SJCRH30 (cell line): Measurements from ENCODE around the gene RAP1GAP2. TPM values are rescaled to one million over a fixed set of nuclear protein-coding genes. Genes with fewer than 3 reads are reported as not detected.
A peak's percentile ranks its signal among the peaks of the same experiment; 100 is the strongest.

Experiments used
- DNase-seq, 2 experiments: peaks; one replicate each; pipeline ENCODE4 v3.0.0-alpha.2; 2015 to 2020
- H3K27ac ChIP-seq: fragments of 250-450 bp; sonication (Bioruptor Pico); 2 replicates; pipeline ENCODE4 v1.5.1; 2020; ENCODE audit warnings: mild to moderate bottlenecking, moderate library complexity
- H3K27me3 ChIP-seq: fragments of 250-450 bp; sonication (Bioruptor Pico); 2 replicates; pipeline ENCODE4 v1.5.1; 2020; ENCODE audit warnings: mild to moderate bottlenecking, moderate library complexity
- H3K36me3 ChIP-seq: fragments of 250-450 bp; sonication (Bioruptor Pico); 2 replicates; pipeline ENCODE4 v1.5.1; 2020; ENCODE audit warnings: mild to moderate bottlenecking, moderate library complexity
- H3K4me1 ChIP-seq: fragments of 250-450 bp; sonication (Bioruptor Pico); 2 replicates; pipeline ENCODE4 v1.5.1; 2020; ENCODE audit warnings: mild to moderate bottlenecking, moderate library complexity
- H3K4me3 ChIP-seq: fragments of 250-450 bp; sonication (Bioruptor Pico); 2 replicates; pipeline ENCODE4 v1.5.1; 2020; ENCODE audit warnings: mild to moderate bottlenecking, moderate library complexity
- H3K9me3 ChIP-seq: fragments of 250-450 bp; sonication (Bioruptor Pico); replicated peaks from 2 replicates; pipeline ENCODE4 v1.5.1; 2020; ENCODE audit warnings: mild to moderate bottlenecking, moderate library complexity
- total RNA-seq: library from RNA; depleted of rRNA; stranded (reverse); fragments of >200 nt; shearing (Covaris generic); gene quantifications from 2 replicates; pipeline ENCODE4 v1.2.3, GENCODE V29; 2014

RAP1GAP2 gene
- total RNA-seq, 1 experiment from 2014 or later: 7.4 TPM

DNA sequence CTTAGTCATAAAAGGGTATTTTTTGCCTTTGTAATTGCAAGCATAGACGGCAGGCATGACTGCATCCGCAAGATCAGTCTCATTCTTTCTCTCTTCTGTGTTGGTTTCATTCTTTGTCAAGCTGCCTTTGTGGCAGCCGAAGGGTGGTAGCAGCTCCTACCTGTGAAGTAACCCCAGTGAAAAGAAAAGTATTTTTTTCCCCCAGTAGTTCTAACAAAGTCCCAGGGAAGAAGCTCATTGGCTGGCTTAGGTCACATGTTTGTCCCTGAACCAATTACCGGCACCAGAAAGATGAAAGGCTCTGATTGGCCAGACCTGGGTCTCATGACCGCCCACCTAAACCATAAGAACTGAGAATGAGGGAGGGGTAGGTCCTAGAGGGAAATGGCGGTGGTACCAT, 110.7 kb downstream of the RAP1GAP2 start:
- H3K4me1 ChIP-seq: peaks cover 7% of the 10 kb centered on the region; the same call in 1 of the 2 replicates
- no peaks in the 10 kb centered on the region for H3K36me3 ChIP-seq
- H3K9me3 ChIP-seq: no peaks in the 10 kb centered on the region
- H3K27ac ChIP-seq: no peak overlapping the region
- no peak overlapping the region for H3K4me3 ChIP-seq
- H3K27me3 ChIP-seq: no peaks in the 10 kb centered on the region
- DNase-seq: no peak

DNA sequence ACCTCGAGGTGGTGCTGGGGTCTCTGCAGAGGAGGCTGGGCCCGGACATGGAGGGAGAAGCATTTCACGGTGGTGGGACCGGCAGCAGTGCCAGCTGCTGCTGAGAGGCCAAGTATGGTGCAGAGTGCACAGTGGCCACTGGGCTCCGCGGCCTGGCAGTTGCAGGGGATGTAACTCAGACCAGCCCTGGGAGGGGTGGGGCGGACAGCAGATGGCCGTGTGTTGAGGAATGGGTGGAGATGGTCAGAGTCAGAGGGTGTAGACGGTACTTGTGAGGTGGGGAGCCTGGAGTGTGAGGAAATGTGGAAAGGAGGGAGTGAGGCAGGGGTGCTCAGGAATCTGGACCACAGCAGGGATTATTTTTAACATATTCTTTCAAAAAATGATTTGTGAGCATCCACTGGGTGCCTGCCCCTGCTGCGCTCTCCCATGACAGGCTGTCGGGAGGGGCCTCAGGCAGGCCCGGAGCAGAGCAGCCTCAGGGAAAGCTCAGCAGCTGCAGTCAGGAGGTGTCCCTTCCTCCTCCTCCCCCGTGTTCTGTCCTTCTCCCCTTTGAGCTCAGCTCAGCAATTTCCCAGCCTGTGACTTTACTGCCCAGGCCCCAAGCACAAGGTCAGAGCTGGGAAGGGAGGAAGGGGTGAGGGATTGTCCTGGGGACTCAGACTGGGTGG, 113.1 kb downstream of the RAP1GAP2 start:
- no peaks in the 10 kb centered on the region for H3K27me3 ChIP-seq
- H3K9me3 ChIP-seq: no peaks in the 10 kb centered on the region
- H3K4me1 ChIP-seq: peaks cover 7% of the 10 kb centered on the region; the same call in 1 of the 2 replicates
- DNase-seq: peak; percentile 58 to 65
- no peak overlapping the region for H3K4me3 ChIP-seq
- no peaks in the 10 kb centered on the region for H3K36me3 ChIP-seq
- H3K27ac ChIP-seq: peak overlapping the region; percentile 31

DNA sequence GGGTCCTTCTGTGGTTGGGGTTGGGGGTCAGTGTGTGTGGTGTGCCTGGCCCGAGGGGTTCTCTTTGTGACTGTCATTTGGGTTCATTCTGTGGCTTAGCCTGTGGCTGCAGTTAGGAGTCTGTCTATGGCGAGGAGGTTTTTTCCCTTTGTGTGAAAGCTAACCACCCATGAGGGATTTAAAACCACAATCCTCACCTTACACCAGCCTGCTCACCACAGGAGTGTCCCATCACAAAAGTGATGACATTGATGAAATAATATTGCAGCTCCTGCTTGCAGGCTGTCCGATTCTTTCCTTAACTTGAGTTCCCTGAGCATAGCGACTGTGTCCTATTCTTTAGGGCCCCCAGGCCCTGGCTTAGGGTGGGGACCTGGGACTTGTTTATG, 113.6 kb downstream of the RAP1GAP2 start:
- H3K36me3 ChIP-seq: no peaks in the 10 kb centered on the region
- DNase-seq: peak in 1 of 2 experiments; percentile 16
- H3K4me3 ChIP-seq: no peak overlapping the region
- H3K9me3 ChIP-seq: no peaks in the 10 kb centered on the region
- peak overlapping the region; percentile 31 for H3K27ac ChIP-seq
- peaks cover 7% of the 10 kb centered on the region; the same call in 1 of the 2 replicates for H3K4me1 ChIP-seq
- no peaks in the 10 kb centered on the region for H3K27me3 ChIP-seq

DNA sequence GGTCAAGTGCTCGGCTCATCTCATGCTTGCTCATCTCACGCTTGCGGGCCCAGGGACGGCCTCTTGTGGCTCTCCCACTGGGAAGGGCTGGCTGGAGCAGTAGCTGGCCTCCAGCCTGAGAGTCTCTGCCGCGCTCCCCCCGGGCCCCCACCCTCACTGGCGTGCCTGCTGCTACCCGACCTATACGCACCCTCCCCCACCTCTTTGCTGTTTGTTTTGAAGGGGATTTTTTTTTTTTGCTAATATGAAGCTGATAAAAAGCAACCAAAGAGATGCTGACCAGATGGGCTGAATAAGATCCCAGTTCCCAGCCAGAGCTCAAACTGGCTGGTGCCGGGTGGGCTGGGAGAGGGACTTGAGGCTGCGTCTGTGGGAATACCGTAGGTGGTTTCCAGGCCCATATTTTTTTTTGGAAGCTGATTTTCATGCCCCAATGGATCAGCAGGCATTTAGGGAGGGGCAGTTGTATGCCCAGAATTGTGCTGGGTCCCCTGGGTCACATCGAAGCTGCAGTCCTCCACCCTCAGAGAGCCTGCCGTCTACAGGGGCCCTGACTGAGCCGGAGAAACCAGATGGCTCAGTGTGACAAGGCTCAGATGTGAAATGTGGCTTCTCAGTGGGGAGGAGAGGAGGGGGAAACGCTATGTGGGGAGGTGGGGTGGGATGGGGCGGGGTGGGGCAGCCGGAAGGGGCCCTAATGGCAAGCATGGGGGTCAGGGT, 115.0 kb downstream of the RAP1GAP2 start:
- Histone ChIP-seq H3K36me3 (no peaks in the 10 kb centered on the region), H3K27me3 (no peaks in the 10 kb centered on the region), H3K4me3 (no peak overlapping the region), H3K4me1 (peaks cover 7% of the 10 kb centered on the region; the same call in 1 of the 2 replicates), H3K9me3 (no peaks in the 10 kb centered on the region), H3K27ac (no peak overlapping the region)
- no peak for DNase-seq

DNA sequence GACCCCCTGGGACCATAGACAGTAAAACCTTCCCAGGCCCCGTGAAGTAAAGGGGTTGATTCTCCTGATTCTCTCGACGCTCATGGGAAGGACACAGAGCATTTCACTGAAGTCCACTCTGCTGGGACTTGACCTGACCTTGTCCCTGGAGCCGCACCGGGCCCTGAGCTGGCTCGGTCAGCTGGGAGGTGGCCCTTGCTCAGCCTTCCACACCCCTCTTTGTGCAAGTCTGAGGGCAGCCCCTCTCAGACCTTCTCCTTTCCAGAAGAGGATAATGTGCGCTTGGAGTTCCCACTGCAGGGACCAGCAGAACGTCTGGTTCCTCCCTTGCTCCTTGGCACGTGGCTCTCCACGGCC, 115.5 kb downstream of the RAP1GAP2 start:
- Histone ChIP-seq H3K27me3 (no peaks in the 10 kb centered on the region), H3K4me3 (no peak overlapping the region), H3K9me3 (no peaks in the 10 kb centered on the region), H3K36me3 (no peaks in the 10 kb centered on the region), H3K4me1 (peaks cover 7% of the 10 kb centered on the region; the same call in 1 of the 2 replicates), H3K27ac (no peak overlapping the region)
- no peak for DNase-seq

DNA sequence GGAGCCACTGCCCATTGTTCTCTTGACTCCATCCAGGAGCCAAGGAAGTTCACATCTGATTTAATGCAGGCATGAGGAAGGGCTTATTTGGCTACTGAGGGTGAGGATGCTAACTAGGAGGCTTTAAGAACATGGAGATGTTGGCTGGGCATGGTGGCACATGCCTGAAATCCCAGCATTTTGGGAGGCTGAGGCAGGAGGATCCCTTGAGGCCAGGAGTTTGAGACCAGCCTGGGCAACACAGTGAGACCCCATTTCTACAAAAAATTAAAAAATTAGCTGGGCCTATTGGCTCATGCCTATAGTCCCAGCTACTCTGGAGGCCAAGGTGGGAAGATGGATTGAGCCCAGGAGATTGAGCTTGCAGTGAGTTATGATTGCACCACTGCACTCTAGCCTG, 116.5 kb downstream of the RAP1GAP2 start:
- Histone ChIP-seq H3K27ac (no peak overlapping the region), H3K27me3 (no peaks in the 10 kb centered on the region), H3K9me3 (no peaks in the 10 kb centered on the region), H3K36me3 (no peaks in the 10 kb centered on the region), H3K4me1 (peaks cover 7% of the 10 kb centered on the region; the same call in 1 of the 2 replicates), H3K4me3 (no peak overlapping the region)
- no peak for DNase-seq

DNA sequence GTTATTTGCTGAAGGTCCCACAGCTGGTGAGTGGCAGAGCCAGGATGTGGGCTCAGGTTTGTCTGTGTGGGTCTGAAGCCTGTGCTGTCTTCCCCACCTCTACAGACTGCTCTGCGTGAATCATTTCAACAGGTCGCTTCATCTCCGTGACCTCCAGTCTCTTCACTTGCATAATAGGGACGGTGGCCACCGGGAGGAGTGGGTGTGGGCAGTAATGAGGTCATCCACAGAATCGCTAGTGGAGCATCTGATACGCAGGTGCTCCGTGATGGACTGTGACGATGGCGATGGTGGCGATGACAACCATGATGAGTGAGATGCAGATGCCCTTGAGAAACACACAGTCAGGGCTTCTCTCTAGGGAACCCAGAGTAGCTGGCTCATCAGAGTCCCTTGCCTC, 120.2 kb downstream of the RAP1GAP2 start:
- H3K4me3 ChIP-seq: no peak overlapping the region
- H3K9me3 ChIP-seq: no peaks in the 10 kb centered on the region
- no peak overlapping the region for H3K27ac ChIP-seq
- H3K27me3 ChIP-seq: no peaks in the 10 kb centered on the region
- H3K4me1 ChIP-seq: no peaks in the 10 kb centered on the region
- no peaks in the 10 kb centered on the region for H3K36me3 ChIP-seq
- DNase-seq: no peak

DNA sequence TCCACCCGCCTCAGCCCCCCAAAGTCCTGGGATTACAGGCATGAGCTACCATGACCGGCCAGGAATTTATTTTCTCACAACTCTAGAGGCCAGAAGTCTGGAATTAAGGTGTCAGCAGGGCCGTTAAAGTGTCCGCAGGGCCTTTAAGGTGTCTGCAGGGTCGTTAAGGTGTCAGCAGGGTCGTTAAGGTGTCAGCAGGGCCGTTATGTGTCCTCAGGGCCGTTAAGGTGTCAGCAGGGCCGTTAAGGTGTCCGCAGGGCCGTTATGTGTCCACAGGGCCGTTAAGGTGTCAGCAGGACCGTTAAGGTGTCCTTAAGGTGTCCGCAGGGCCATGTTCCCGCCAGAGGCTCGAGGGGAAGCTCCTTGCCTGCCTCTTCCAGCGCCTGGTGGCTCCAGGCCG, 125.2 kb downstream of the RAP1GAP2 start:
- Histone ChIP-seq H3K27me3 (no peaks in the 10 kb centered on the region), H3K4me3 (no peak overlapping the region), H3K27ac (no peak overlapping the region), H3K9me3 (no peaks in the 10 kb centered on the region), H3K36me3 (no peaks in the 10 kb centered on the region), H3K4me1 (no peaks in the 10 kb centered on the region)
- DNase-seq: no peak

DNA sequence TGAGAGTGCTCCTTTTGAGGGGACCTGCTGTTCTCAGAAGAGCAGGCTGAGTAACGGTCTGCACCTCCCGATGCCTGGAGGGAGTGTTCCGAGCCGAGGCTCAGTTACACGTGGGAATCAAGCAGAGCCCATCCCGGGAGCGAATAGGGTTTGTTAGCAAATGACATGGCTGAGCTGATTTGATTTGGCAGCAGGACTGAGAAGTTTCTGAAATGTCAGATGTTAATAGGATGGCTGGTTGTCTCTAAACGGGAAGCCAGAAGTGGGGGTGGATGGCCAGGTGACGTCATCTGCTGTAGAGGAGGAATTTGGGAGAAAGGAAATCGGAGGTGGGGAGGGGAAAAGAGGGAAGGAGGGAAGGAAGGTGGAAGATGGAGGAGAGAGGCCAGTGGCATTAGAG, 128.0 kb downstream of the RAP1GAP2 start:
- no peaks in the 10 kb centered on the region for H3K36me3 ChIP-seq
- no peak for DNase-seq

DNA sequence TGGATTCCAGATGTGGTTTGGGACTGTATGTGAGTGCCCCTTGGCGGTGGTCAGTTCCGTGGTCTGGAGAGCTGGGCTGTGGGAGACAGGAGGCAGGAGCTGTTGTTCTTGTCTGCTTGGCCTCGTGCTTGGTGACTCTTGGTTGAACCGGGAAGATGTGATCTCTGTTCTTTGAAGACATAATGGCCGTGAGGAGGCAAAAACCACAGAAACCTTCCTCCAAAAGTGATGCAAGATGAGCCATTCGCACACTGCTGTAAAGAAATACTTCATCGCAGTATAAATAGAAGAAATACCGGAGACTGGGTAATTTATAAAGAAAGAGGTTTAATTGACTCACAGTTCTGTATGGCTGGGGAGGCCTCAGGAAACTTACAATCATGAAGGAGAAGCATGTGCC, 128.8 kb downstream of the RAP1GAP2 start:
- Histone ChIP-seq H3K9me3 (no peaks in the 10 kb centered on the region), H3K4me3 (no peak overlapping the region), H3K27ac (no peak overlapping the region), H3K27me3 (no peaks in the 10 kb centered on the region), H3K36me3 (no peaks in the 10 kb centered on the region), H3K4me1 (no peaks in the 10 kb centered on the region)
- no peak for DNase-seq

More for the DNA sequence above, 128.0 kb downstream of the RAP1GAP2 start:
- Histone ChIP-seq H3K27ac (no peak overlapping the region), H3K4me3 (no peak overlapping the region), H3K4me1 (no peaks in the 10 kb centered on the region), H3K9me3 (no peaks in the 10 kb centered on the region), H3K27me3 (no peaks in the 10 kb centered on the region)

DNA sequence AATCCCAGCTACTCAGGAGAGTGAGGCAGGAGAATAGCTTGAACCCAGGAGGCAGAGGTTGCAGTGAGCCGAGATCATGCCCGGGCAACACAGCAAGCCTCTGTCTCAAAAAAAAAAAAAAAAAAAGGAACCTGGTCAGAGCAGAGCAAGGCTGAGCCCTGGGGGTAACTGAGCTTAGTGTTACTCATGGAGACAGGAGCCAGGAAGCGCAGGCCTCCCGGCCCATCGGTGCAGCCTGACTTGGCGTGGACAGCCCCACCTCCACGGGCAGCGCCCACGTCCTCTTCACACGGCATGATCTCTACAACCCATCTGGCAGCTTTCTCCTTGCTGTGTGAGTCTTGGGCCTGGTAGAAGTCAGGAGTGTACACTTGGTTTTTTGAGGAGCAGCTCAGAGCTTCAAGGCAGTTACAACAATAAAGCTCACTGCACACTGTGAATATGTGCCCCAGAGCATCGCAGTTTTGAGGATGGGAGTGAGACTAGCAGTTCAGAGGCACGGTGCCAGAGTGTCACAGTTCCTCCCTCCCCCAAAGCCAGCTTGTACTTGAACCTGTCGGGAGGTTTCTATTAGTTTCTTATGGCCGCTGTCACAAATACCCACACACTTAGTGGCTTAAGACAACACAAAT, 129.9 kb downstream of the RAP1GAP2 start:
- H3K36me3 ChIP-seq: no peaks in the 10 kb centered on the region
- no peaks in the 10 kb centered on the region for H3K27me3 ChIP-seq
- no peak for DNase-seq
- no peak overlapping the region for H3K4me3 ChIP-seq
- no peaks in the 10 kb centered on the region for H3K4me1 ChIP-seq
- H3K9me3 ChIP-seq: no peaks in the 10 kb centered on the region
- no peak overlapping the region for H3K27ac ChIP-seq

DNA sequence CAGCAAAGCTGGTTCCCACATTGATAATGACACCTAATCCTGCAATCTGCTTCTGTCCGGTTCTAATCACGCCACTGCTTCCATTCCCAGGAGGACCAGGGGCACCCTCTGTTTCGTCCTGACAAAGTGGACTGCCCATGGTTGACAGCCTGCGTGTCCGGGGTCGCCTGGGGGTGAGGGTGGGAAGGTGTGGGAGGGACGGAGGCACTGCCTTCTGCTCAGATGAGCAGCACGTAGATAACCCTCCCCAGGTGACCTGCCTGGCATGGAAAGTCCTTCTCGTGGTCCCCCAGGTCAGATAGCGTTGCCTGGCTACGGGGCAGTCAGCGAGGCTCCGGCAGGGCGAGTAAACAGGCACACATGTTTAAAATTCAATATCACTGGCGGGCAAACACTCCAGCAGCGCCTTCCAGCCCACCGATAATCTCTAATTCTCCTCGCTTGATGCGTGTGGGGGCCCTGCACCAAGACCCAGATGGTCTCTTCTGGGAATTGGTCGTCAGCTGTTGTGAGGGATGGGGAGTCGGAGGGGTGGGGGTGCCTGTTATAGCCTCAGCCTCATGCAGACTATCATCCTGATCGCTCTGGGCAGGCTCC, 132.2 kb downstream of the RAP1GAP2 start:
- no peak overlapping the region for H3K27ac ChIP-seq
- no peak overlapping the region for H3K4me3 ChIP-seq
- H3K4me1 ChIP-seq: no peaks in the 10 kb centered on the region
- no peaks in the 10 kb centered on the region for H3K9me3 ChIP-seq
- no peaks in the 10 kb centered on the region for H3K36me3 ChIP-seq
- no peaks in the 10 kb centered on the region for H3K27me3 ChIP-seq
- DNase-seq: no peak

DNA sequence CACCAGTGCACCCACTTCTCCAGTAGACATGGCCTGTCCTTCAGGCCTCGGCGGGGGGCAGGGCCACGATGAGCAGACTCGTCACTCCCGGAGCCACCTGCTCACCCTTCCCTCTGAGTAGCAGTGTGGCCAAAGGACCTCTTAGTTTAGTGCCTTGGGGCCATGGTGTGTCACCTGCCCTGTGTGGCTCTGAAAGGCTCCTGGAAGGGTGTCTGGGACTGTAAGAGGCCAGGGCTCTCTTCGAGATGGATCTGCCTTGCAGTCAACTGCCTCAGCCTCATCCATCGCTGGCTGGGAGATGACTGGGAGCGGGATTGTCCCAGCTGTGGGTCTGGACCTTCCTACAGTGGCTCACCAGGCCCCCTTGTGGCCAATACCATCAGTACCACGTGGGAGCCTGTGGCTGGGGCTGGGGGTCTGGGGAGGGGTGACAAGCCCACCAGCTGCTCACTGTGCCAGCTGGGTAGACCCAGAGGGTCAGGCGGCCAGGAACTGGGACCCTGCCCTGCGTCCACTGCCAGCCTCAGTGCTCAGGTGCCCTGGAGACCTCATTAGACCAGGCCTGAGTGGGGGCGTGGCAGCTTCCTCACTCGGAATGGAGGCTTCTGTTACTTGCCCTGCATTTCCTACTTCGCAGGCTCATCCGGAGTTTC, 133.8 kb downstream of the RAP1GAP2 start:
- Histone ChIP-seq H3K9me3 (no peaks in the 10 kb centered on the region), H3K27me3 (no peaks in the 10 kb centered on the region), H3K36me3 (no peaks in the 10 kb centered on the region), H3K4me3 (no peak overlapping the region), H3K27ac (no peak overlapping the region), H3K4me1 (no peaks in the 10 kb centered on the region)
- peak; percentile 51 to 66 for DNase-seq

DNA sequence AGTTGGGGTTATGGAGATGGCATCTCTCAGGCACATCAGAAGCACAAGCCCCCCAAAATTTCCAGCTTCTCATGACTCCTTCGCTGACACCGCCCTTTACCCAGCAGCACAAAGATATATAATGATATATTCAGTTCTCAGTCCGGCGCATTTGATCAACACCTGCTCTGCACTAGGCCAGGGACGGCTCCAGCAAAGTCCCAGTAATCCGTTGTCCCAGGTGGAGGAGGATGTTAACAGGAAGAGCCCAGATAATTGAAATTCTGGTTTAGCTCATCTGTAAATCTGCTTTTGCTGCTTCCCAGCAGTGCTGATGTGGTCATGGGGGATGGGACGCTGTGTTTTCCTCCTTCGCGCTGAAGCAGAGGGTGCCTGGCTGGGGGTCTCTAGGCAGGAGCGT, 135.6 kb downstream of the RAP1GAP2 start:
- Histone ChIP-seq H3K4me3 (no peak overlapping the region), H3K4me1 (no peaks in the 10 kb centered on the region), H3K36me3 (no peaks in the 10 kb centered on the region), H3K27ac (no peak overlapping the region), H3K9me3 (no peaks in the 10 kb centered on the region), H3K27me3 (no peaks in the 10 kb centered on the region)
- no peak for DNase-seq

DNA sequence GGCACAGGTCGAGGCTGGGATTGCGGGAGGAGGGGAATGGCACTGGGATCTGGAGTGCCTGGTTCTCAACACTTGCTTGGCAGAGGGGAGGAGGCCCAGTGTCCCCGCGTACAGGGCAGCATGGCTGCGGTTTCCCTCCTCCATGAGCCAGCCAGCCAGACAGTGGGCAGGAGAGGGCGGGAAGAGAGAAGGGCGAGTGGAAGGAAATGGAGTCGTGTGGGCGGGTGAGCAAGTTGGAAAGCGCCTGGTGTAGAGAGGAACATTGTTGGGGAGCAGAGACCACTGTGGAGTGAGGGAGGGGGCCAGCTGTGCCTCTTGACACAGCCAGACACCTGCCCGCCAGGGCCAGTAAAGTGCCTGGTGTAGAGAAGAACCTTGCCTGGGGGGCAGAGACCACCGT, 136.7 kb downstream of the RAP1GAP2 start:
- DNase-seq: no peak
- no peaks in the 10 kb centered on the region for H3K36me3 ChIP-seq
- no peaks in the 10 kb centered on the region for H3K27me3 ChIP-seq
- peaks cover 3% of the 10 kb centered on the region; the same call in 1 of the 2 replicates for H3K4me1 ChIP-seq
- no peak overlapping the region for H3K4me3 ChIP-seq
- no peaks in the 10 kb centered on the region for H3K9me3 ChIP-seq
- H3K27ac ChIP-seq: no peak overlapping the region
